GM18951 (cell line): ENCODE measurements around the gene GATAD2A.

Source experiments
- POLR2A ChIP-seq: IDR thresholded peaks from 4 replicates; pipeline ENCODE4 v1.6.1; 2011; ENCODE audit warnings: mild to moderate bottlenecking; ENCODE audit not compliant: insufficient read length, insufficient read depth; ENCODE audit errors: extremely low read depth
- in situ Hi-C: fragments of 300-500 bp; cut with MboI; formaldehyde crosslinking; loops from one replicate; pipeline ENCODE4 v1.12.0; 2022; ENCODE audit warnings: low sequenced_read_pairs, mixed read lengths, inconsistent platforms; ENCODE audit not compliant: unreplicated experiment

Gene GATAD2A

DNA sequence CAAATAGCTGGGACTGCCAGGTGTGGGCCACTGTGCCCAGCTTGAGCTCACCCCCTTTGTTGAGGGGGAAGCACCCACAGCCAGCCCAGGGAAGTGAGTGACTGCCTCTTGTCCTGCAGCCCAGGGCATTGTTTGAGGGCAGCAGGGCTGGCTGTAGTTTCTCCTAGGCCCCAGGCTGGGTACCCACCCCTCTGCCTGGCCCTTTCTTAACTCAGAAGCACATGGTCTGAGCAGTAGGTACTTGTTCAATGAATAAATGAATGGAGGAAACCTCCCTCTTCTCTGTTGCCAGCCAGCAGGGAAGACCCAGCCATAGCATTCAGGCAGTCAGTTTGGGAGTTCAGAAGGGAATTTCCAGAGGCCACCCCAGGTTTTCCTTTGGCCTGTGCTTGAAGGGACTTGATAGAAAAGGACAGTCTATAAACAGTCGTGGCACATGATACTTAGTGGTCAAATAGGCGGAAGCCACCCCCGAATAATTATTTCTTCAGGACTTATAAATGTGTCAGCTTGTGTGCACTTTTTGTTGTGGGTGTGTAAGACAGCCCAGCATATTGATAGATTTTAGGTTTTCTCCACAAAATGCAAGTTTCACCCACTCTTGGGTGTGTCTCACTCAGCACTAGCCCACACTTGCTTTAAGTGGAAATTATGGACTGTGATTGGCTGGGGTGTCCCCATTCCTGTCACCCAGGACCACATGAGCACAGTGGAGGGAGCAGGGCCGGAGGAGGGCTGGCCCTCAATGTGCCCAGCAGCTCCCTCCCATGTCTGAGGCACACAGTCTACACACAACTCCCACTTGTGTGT is 33.1 kb downstream of the GATAD2A start:
- TF ChIP-seq POLR2A = no peak

DNA sequence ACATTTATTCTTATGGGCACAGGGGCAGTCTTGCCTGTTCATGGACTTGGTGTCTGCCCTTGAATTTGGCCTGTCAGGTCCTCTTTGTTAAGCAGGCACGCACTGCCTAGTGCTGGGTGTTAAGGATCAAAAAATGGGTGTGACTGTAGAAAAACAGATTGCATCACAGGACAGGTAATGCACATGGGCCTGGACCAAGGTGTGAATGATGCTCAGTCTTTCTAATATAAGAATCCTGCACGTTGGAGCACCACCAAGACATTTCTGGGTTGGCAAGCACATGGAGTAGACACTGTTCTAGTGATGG is 33.7 kb downstream of the GATAD2A start:
- TF ChIP-seq POLR2A = no peak
- in situ Hi-C loops = no loop called here

More for the DNA sequence above, 33.1 kb downstream of the GATAD2A start:
- in situ Hi-C loops = no loop called here

DNA sequence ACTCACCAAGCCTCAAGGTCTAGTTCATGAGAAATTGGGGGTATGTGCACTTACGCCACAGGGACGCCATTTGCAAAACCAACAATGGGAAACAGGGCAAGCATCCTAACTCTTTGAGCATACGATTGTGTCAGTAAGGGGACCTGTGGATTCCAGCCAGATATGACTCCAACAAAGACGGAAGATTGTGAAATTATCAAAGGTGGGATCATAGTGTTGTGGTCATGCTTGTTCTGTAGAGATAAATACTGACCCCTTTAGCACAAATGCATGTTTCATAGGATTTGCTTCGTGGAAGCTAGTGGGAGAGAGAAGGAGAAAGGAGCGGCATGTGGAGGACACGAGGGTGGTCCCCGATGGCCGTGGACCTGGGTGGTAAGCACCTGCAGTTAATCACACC is 37.8 kb downstream of the GATAD2A start:
- in situ Hi-C loops = no loop called here

DNA sequence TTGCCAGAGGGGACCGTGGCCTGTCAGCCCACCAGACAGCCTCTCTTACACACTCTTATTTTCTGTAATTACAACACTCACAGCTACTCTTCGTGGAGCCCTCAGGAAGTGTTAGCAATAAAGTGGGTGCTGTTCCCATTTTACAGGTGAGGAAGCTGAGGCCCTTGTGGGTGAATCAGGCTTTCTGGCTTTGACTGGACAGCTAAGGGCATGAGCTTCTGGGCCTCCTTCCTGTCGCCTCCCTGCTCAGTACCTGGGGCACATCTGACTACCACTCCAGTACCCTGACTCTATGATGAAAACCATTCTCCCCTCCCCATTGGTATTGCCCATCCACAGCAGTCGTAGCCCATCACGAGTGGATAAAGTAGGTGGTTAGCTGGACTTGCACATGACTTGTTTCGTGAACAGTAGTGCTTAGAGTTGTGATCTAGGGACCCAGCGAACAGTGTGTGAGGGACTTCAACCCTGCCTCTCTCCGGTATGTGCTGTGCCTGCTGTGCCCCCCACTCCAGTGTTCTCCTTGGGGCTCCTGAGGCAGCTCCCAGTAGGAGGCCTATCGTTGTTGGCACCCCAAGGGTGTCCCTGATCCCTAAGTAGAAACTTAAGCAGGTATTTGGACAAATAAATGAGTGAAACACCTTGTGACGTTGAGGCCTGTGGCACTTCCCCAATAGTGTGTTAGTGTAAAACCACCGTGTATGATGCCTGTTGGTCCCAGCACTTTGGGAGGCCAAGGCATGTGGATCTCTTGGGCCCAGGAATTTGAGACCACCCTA is 38.6 kb downstream of the GATAD2A start:
- in situ Hi-C loops = no loop called here
- no peak for TF ChIP-seq POLR2A

More for the DNA sequence above, 37.8 kb downstream of the GATAD2A start:
- TF ChIP-seq POLR2A = no peak

GRCh38 chr19:19444681-19445155 is 39.2 kb downstream of the GATAD2A start:
- no peak for TF ChIP-seq POLR2A
- in situ Hi-C loops = no loop called here

DNA sequence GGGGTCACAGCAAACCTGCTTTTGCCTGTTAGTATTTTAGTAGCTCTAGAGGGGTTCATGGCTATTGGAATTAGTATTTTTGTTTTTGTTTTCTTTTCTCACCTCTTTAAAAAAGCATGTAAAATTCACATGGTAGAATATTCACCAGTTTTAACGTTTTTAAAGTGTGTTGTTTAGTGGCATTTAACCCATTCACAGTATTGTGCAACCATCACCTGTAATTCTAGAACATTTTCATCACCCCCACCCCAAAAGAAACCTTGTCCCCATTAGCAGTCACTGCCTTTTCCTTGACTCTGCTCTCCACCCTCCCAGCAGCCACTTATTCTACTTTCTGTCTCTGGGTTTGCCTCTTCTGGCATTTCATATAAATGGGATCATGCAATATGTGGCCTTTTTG is 39.8 kb downstream of the GATAD2A start:
- in situ Hi-C loops = no loop called here
- TF ChIP-seq POLR2A = no peak

- TF ChIP-seq POLR2A = no peak
- in situ Hi-C loops = no loop called here
Measured at GRCh38 chr19:19445911-19446361, 40.5 kb downstream of the GATAD2A start.

- in situ Hi-C loops = no loop called here
- TF ChIP-seq POLR2A = no peak
Measured at GRCh38 chr19:19446655-19447437, 41.4 kb downstream of the GATAD2A start.

DNA sequence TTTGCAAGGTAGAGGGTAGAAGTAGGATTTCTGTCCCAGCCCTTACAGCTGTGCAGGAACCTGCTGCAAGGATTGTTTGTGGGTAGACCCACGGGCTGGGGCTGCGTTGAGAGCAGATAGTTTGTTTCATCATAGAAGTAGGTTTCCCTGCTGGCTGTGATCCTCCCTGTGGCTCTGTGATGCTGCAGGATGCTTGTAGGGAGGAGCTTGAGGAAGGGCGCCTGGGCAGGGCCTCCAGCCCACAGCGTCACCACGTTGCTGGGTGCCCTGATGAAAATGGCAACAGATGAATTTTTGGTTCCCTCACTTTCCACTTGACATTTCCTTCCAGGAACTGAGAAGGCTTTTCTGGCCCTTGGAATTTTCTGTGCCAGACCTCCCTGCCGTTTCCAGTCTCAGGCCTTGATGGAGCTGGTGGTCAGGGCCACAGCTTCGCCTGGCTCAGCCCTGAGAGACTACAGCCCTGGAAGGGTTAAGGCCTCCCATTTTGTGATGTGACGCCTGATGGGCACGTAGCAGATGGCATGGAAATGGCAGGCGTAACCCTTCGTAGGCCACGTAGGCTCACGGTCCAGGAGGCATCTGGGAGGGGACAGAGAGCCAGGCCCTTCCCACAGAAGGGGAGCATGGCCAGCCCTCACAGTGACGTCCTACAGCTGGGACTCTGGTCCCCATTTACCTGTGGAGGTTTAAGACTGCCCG is 42.2 kb downstream of the GATAD2A start:
- TF ChIP-seq POLR2A = no peak
- in situ Hi-C loops = no loop called here

DNA sequence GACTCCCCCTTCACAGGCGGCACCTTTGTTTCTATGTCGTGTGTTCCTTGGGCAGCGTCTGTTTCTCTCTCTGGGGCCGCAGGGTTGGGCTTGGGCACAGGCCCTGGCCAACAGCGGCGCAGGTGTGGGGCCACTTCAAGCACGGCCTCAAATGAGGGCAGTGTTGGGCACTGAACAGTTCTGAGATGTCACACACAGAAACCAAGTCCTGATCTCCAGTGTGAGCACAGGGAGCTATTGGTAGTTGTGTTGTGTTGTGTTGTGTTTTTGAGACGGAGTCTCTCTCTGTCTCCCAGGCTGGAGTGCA is 42.7 kb downstream of the GATAD2A start:
- no peak for TF ChIP-seq POLR2A
- in situ Hi-C loops = no loop called here

DNA sequence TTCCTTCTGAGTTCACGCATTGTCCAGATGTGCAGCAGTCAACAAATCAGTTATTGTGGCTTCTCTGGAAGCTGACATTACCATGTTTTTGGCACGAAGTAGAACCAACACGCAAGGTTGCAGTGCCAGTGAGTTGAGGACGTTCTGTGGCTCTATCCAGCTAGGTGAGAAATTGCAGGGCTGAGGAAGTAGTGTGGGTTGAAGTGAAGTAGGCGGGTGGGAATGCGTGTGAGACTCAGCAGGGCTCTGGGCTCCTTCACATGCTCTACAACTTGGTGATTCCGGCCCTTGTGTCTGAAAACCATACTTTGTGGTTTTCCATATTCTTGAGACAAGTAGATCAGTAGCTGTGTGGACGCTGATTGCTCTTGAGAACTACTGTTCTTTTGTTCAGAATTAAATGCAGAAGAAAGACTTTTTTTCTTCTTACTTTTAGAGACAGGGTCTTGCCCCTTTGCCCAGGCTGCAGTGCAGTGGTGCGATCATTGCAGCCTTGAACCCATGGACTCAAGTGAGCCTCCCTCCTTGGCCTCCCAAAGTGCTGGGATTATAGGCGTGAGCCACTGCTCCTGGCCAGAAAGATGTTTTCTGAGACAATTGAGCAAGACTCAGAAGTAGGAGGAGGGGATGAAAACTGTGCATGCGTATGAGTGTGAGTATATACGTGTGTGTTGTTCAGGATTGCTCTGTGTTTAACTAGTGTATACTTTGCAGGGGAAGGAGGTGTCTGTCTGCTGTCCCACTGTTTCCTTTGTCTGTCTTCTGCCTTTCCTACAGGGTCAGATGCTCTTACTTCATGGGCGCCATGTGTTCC is 46.2 kb downstream of the GATAD2A start:
- no peak for TF ChIP-seq POLR2A
- in situ Hi-C loops = no loop called here
